ENCODE results near the gene CYP2F1. TPM values are rescaled to one million over a fixed set of nuclear protein-coding genes. Genes with fewer than 3 reads are reported as not detected.

The CYP2F1 gene
- total and polyA plus RNA-seq, 4 donors: not detected

DNA sequence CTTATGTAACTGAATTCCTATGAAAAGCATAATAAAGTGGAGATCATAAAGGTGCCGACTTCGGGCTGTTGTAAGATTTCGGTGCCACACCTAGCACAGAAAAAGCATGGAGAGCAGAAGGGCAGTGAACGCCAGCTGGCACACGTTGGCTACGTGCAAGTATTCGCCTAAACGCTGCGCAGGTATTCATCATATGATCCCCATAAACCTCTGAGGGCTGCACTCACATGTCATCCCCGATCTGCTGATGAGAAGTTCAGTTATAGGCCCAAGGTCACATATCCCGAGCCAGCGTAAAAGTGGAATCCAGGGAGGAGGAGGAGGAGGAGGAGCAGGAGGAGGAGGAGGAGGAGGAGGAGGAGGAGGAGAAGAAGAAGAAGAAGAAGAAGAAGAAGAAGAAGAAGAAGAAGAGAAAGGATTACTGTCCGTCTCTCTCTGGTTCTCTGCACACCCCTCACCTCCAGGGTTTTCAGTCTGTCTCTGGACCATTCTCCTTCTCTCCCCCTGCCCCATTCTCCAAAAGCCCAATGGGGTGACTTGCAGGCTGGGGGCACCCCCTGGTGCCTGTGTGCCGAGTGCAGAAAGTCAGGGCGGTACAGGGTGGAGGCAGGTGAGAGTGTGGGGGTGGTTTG lies 60.2 kb downstream of the CYP2F1 start (continued):
- TF ChIP-seq, protein P1, sequence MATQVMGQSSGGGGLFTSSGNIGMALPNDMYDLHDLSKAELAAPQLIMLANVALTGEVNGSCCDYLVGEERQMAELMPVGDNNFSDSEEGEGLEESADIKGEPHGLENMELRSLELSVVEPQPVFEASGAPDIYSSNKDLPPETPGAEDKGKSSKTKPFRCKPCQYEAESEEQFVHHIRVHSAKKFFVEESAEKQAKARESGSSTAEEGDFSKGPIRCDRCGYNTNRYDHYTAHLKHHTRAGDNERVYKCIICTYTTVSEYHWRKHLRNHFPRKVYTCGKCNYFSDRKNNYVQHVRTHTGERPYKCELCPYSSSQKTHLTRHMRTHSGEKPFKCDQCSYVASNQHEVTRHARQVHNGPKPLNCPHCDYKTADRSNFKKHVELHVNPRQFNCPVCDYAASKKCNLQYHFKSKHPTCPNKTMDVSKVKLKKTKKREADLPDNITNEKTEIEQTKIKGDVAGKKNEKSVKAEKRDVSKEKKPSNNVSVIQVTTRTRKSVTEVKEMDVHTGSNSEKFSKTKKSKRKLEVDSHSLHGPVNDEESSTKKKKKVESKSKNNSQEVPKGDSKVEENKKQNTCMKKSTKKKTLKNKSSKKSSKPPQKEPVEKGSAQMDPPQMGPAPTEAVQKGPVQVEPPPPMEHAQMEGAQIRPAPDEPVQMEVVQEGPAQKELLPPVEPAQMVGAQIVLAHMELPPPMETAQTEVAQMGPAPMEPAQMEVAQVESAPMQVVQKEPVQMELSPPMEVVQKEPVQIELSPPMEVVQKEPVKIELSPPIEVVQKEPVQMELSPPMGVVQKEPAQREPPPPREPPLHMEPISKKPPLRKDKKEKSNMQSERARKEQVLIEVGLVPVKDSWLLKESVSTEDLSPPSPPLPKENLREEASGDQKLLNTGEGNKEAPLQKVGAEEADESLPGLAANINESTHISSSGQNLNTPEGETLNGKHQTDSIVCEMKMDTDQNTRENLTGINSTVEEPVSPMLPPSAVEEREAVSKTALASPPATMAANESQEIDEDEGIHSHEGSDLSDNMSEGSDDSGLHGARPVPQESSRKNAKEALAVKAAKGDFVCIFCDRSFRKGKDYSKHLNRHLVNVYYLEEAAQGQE (IDR thresholded peaks at IDR 0.05): no peak

DNA sequence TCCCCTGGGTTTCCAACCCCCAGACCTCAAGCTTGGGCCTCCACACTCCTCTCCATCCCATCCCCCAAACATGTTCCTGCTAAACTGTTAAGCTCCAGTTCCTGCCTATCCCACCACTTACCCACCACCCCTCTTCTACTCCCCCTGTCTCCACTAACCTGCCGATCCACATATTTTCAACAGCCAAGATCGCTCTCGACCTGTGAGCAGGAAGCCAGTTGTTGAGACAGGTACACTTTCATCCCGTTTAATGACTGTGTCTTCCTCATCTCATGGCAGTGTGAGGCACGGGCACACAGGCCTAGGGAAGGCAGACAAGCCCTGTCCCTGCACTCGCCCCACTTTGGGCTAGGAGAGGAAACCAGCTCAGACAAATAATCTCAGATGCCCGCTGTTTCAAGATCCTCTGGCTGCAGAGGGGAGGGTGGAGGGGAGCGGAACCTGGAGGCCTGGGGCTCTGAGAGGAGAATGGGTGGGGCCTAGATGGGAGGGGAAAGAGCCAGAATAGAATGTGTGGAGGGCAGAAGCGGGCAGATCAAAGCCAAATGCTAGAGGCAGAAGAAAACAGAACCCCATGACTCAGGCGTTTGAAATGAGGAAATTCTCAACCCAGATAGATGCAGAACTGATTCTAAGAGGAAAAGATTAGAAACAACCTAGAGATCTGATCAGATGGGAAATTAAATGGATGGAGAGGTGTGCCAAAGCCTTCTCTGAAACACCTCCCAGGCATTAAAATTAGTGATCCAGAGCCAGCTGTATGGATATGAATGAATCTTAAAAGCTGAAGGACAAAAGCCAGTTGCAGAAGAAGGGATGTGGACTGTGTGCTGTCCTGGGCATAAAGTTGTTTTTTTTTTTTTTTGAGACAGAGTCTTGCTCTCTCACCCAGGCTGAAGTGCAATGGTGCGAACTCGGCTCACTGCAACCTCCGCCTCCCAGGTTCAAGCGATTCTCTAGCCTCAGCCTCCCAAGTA lies 61.9 kb downstream of the CYP2F1 start:
- 42% methylated on average over 14 of the region's 14 CpGs for WGBS
- H3K4me1 ChIP-seq (ENCODE audit: control insufficient read depth in 4 of 4, insufficient read depth in 4 of 4, low read length in 3 of 4): no peaks in the 10 kb centered on the region
- no peak for DNase-seq (ENCODE audit: low spot score)
- no peak overlapping the region for H3K4me3 ChIP-seq (ENCODE audit: low read depth in 1 of 3, low read length in 3 of 3)
- H3K9ac ChIP-seq (ENCODE audit: low read depth in 1 of 2, low read length in 2 of 2): no peak overlapping the region
- H3K36me3 ChIP-seq (ENCODE audit: control insufficient read depth in 4 of 4, insufficient read depth in 3 of 4, low read depth in 1 of 4, low read length in 3 of 4): no peaks in the 10 kb centered on the region
- TF ChIP-seq CTCF (IDR thresholded peaks at IDR 0.05; ENCODE audit: low read depth, low read length, missing input control) (no peak), MAX (IDR thresholded peaks at IDR 0.05) (no peak), GABPA (IDR thresholded peaks at IDR 0.05 in 1 of 2, conservative IDR thresholded peaks at IDR 0.05 in 1 of 2) (no peak), ZBTB33 (IDR thresholded peaks at IDR 0.05) (no peak), FOXA2 (IDR thresholded peaks at IDR 0.05) (no peak), NR2F2 (IDR thresholded peaks at IDR 0.05) (no peak), TAF1 (conservative IDR thresholded peaks at IDR 0.05) (no peak), SP1 (IDR thresholded peaks at IDR 0.05) (no peak), JUND (IDR thresholded peaks at IDR 0.05) (no peak), RXRA (IDR thresholded peaks at IDR 0.05) (no peak)
- TF ChIP-seq, protein P1 (IDR thresholded peaks at IDR 0.05): no peak
- H3K27me3 ChIP-seq (ENCODE audit: control insufficient read depth in 4 of 4, insufficient read depth in 4 of 4, low read length in 3 of 4): no peaks in the 10 kb centered on the region
- H3K9me3 ChIP-seq (ENCODE audit: control insufficient read depth in 4 of 4, low read length in 3 of 4): no peaks in the 10 kb centered on the region
- H3K27ac ChIP-seq (ENCODE audit: low read depth in 1 of 2, low read length in 2 of 2): no peak overlapping the region

Measured in liver (tissue), 9 donors.